Medulla oblongata (tissue), 1 donor: ENCODE data around the gene FOXP3.

Source experiments
- DNase-seq: peaks from one replicate; pipeline ENCODE4 v3.0.0-alpha.2; 2015; ENCODE audit errors: extremely low spot score

The FOXP3 gene

GRCh38 chrX:49214996-49215526 lies 49.4 kb downstream of the FOXP3 start:
- DNase-seq = no peak

GRCh38 chrX:49214416-49214815 lies 50.1 kb downstream of the FOXP3 start:
- DNase-seq = no peak

GRCh38 chrX:49212861-49213260 lies 51.6 kb downstream of the FOXP3 start:
- no peak for DNase-seq

GRCh38 chrX:49212209-49212608 lies 52.3 kb downstream of the FOXP3 start:
- DNase-seq = no peak

- no peak for DNase-seq
Measured at GRCh38 chrX:49211074-49211473, 53.4 kb downstream of the FOXP3 start.

GRCh38 chrX:49210406-49210805 lies 54.1 kb downstream of the FOXP3 start:
- no peak for DNase-seq

- no peak for DNase-seq
Measured at GRCh38 chrX:49209434-49210251, 54.9 kb downstream of the FOXP3 start.

GRCh38 chrX:49208399-49208798 lies 56.1 kb downstream of the FOXP3 start:
- DNase-seq = no peak

- DNase-seq = no peak
Measured at GRCh38 chrX:49206543-49206942, 58.0 kb downstream of the FOXP3 start.

GRCh38 chrX:49205443-49205842 lies 59.1 kb downstream of the FOXP3 start:
- no peak for DNase-seq

GRCh38 chrX:49204709-49205108 lies 59.8 kb downstream of the FOXP3 start:
- no peak for DNase-seq

GRCh38 chrX:49204017-49204416 lies 60.5 kb downstream of the FOXP3 start:
- DNase-seq = no peak

- no peak for DNase-seq
Measured at GRCh38 chrX:49203536-49203935, 61.0 kb downstream of the FOXP3 start.

- no peak for DNase-seq
Measured at GRCh38 chrX:49202022-49202421, 62.5 kb downstream of the FOXP3 start.
